Omental fat pad (tissue), 4 donors: ENCODE data around the gene ERCC6L. TPM values are rescaled to one million over a fixed set of nuclear protein-coding genes. Genes with fewer than 3 reads are reported as not detected.
"Not testable (repeated sequence)": the region's sequence is repeated elsewhere in the genome, so short reads cannot be mapped to it uniquely, and the experiment has no call there.

ENCODE experiments used
- ATAC-seq: fragments of 150-250 bp; one replicate; pipeline ENCODE4 v1.9.1; 2016; ENCODE audit warnings: mild to moderate bottlenecking, moderate library complexity; ENCODE audit not compliant: low FRiP score
- DNase-seq: peaks from one replicate; pipeline ENCODE4 v3.0.0-alpha.2; 2019; ENCODE audit warnings: low spot score
- total RNA-seq, 4 donors: library from RNA; depleted of rRNA; stranded (reverse); fragments of >200 nt; gene quantifications; one replicate each; pipeline ENCODE4 v1.1.0, GENCODE V29; 2016
- TF ChIP-seq, protein P1 (sequence below), 3 donors: fragments of 450-650 bp; IDR thresholded peaks; one replicate each; pipeline ENCODE4 v1.5.1; 2016 to 2017; ENCODE audit warnings: antibody characterized with exemption in 3 of 3, mild to moderate bottlenecking in 3 of 3, moderate library complexity in 2 of 3

The ERCC6L gene
- total RNA-seq, 4 donors from 2014 or later = 0.12 to 0.19 (median 0.13) TPM; not detected in 1

DNA sequence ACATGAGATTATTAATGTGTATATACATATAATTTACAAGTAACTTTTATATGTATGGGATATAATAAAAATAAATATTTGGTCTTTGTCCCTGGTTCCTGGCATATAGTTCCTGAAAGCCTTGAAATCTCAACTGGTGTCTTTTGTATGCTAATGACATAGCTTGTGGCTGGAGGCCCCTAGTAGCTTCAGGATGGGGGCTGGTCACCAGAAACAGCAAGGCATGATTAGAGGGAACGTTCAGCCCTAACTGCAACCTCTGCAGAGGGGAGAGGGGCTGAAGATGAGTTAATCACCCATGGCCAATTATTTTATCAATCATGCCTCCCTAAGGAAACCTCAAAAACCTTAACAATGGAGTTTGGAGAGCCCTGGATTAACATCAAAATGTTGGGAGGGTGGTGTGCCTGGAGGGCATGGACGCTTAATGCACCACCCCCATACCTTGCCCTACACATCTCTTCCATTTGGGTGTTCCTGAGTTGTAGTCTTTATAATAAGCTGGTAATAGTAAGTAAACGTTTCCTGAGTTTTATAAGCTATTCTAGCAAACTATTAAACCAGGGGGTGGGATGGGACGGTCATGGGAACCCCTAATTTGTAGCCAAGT, 35.9 kb downstream of the ERCC6L start:
- no peak for ATAC-seq

GRCh38 chrX:72201836-72202536, 36.8 kb downstream of the ERCC6L start:
- ATAC-seq (no peak), DNase-seq (no peak)
- TF ChIP-seq, protein P1, sequence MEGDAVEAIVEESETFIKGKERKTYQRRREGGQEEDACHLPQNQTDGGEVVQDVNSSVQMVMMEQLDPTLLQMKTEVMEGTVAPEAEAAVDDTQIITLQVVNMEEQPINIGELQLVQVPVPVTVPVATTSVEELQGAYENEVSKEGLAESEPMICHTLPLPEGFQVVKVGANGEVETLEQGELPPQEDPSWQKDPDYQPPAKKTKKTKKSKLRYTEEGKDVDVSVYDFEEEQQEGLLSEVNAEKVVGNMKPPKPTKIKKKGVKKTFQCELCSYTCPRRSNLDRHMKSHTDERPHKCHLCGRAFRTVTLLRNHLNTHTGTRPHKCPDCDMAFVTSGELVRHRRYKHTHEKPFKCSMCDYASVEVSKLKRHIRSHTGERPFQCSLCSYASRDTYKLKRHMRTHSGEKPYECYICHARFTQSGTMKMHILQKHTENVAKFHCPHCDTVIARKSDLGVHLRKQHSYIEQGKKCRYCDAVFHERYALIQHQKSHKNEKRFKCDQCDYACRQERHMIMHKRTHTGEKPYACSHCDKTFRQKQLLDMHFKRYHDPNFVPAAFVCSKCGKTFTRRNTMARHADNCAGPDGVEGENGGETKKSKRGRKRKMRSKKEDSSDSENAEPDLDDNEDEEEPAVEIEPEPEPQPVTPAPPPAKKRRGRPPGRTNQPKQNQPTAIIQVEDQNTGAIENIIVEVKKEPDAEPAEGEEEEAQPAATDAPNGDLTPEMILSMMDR (IDR thresholded peaks at IDR 0.05) = no peak

More for the DNA sequence above, 35.9 kb downstream of the ERCC6L start:
- no peak for DNase-seq
- TF ChIP-seq, protein P1 (IDR thresholded peaks at IDR 0.05) = no peak

DNA sequence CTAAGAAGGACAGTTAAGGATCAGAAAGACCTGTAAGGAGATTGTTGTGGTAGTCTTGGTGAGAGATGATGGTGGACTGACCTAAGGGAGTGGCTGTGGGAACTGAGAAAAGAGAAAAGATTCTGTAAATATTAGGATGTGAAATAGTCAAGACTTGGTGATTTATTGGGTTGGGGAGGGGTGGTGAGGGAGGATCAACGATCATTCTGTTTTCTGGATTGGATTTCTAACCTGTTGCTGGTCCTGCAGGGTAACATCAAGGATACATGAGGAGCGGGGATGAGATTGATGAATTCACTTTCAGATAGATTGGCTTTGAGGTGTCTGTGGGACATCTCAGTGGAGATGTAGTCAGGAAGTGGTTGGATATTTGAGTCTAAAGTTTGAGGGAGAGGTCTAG, 55.9 kb downstream of the ERCC6L start:
- DNase-seq = no peak
- TF ChIP-seq, protein P1 (IDR thresholded peaks at IDR 0.05) = no peak

DNA sequence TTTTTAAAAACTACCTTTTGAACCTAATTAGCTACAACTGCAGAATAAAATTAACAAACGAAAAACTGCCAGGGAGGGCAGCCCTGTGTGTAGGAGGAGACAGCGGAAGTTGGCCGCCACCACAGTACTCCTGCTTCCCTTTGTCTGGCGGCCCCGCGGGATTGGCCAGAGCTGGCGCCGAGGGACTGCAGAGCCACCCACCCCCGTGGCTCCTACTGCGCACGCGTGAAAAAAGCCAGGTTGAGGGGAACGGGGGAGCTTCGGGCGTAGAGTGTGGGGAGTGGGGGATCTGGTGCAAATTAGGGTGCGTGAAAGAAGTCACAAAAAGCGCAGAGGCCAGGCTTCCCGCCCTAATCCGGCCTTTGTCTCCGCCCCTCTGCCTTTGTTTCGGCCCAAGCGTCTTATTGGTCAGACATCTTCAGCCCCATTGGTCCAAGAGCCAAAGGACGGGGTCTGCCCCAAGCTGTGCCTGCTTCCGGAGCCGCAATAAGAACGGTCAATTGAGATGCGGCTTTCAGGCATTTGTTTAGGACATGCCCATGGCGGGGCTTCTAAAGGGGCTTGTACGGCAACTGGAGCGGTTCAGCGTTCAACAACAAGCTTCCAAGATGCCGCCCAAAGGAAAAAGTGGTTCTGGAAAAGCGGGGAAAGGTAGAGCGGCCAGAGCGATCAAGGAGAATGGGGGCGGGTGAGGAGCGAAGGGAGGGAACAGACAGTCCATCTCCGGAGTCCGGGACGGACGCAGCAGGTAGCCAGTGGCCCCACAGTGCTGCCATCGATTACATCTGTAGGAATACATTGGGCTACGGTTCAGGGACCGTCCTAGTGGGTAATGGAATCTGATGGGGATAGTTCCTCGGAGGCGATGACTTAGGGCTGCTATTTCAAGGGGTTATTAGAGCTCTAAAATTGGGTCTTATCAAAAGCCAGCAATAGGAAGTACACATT, 57.4 kb downstream of the ERCC6L start, which contains the start of gene PIN4:
Gene PIN4, plus strand, starts transcription at position 580 of the 948 bp plus-strand sequence. Its CDS starts 29 bp downstream, at position 609.
- TF ChIP-seq, protein P1 (IDR thresholded peaks at IDR 0.05) = no peak
- peak; percentile 43 for DNase-seq
- ATAC-seq = peak; percentile 99

More for the DNA sequence above, 55.9 kb downstream of the ERCC6L start:
- ATAC-seq = no peak

DNA sequence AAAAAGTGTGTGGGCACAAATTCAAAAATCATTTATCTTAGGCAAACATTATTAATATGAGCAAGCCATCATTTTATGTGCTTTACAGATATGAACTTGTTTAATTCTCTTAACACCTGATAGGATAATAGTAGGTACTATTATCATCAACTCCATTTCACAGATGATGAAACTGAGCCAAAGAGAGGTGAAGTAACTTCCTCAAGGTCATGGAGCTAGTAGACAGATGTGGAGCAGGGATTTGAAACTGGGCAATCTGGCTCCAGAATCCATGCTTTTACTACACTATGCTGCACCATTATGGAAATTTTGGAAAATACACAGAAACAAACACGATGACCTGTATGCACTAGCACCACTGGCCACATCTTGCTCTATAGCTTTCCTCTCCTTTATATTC, 58.3 kb downstream of the ERCC6L start:
- TF ChIP-seq, protein P1 (IDR thresholded peaks at IDR 0.05) = no peak
- DNase-seq (no peak), ATAC-seq (no peak)

GRCh38 chrX:72176981-72177380, 61.8 kb downstream of the ERCC6L start:
- no peak for ATAC-seq
- TF ChIP-seq, protein P1 (IDR thresholded peaks at IDR 0.05) = no peak
- no peak for DNase-seq

- not testable (repeated sequence) for DNase-seq, ATAC-seq
Measured at GRCh38 chrX:72176289-72176688, 62.5 kb downstream of the ERCC6L start.
